Lung (tissue), 12 donors: ENCODE measurements around the gene RXRA. TPM values are rescaled to one million over a fixed set of nuclear protein-coding genes. Genes with fewer than 3 reads are reported as not detected.

Source experiments
- ATAC-seq: fragments of 200-7000 bp; cut with Tn5 transposase; one replicate; pipeline ENCODE4 v1.9.1; 2020; ENCODE audit warnings: moderate number of reproducible peaks; ENCODE audit not compliant: insufficient read depth, low FRiP score
- DNase-seq, 3 donors: peaks; one replicate each; pipeline ENCODE4 v3.0.0-alpha.2; 2013 to 2017
- H3K27ac ChIP-seq, 2 donors: one replicate each; pipeline ENCODE4 v1.5.1; 2013; ENCODE audit warnings: mild to moderate bottlenecking in 2 of 2, moderate library complexity in 2 of 2, control low read depth in 1 of 2, inconsistent platforms in 1 of 2, low read depth in 1 of 2, low read length in 1 of 2
- H3K27me3 ChIP-seq, 3 donors: one replicate each; pipeline ENCODE4 v1.5.1; 2013; ENCODE audit warnings: low read length in 2 of 3; ENCODE audit not compliant: control insufficient read depth in 3 of 3, insufficient read depth in 3 of 3
- H3K36me3 ChIP-seq, 4 donors: one replicate each; pipeline ENCODE4 v1.5.1; 2013; ENCODE audit warnings: low read length in 4 of 4, mild to moderate bottlenecking in 1 of 4, moderate library complexity in 1 of 4; ENCODE audit not compliant: control insufficient read depth in 4 of 4, insufficient read depth in 4 of 4
- H3K4me1 ChIP-seq, 5 donors: one replicate each; pipeline ENCODE4 v1.5.1; 2013; ENCODE audit warnings: low read length in 5 of 5, mild to moderate bottlenecking in 2 of 5, moderate library complexity in 1 of 5; ENCODE audit not compliant: control insufficient read depth in 5 of 5, insufficient read depth in 5 of 5
- H3K4me3 ChIP-seq: one replicate; pipeline ENCODE4 v1.5.1; 2013; ENCODE audit warnings: mild to moderate bottlenecking, control low read depth, moderate library complexity
- H3K9ac ChIP-seq, 2 donors: one replicate each; pipeline ENCODE4 v1.5.1; 2013; ENCODE audit warnings: low read length in 2 of 2, control low read depth in 1 of 2; ENCODE audit not compliant: insufficient read depth in 1 of 2
- H3K9me3 ChIP-seq, 4 donors: one replicate each; pipeline ENCODE4 v1.5.1; 2013; ENCODE audit warnings: low read length in 3 of 4, mild to moderate bottlenecking in 1 of 4, moderate library complexity in 1 of 4; ENCODE audit not compliant: control insufficient read depth in 4 of 4, insufficient read depth in 3 of 4
- WGBS, 2 donors: extraction: QIAGEN DNeasy Blood & Tissue Kit; methylation state at CpG; one replicate each; pipeline ENCODE4 v1.1.7; 2013; 5-methylcytosine and 5-hydroxymethylcytosine counted together
- polyA plus RNA-seq, 2 donors: library from polyadenylated mRNA; stranded (reverse); fragments of 200-250 nt; gene quantifications; one replicate each; pipeline ENCODE4 v1.2.1, GENCODE V29; 2013
- total RNA-seq, 2 donors: library from RNA; depleted of rRNA in 1 of 2; stranded (reverse); fragments of >200 nt in 1 of 2; gene quantifications; one replicate each; pipeline ENCODE4 v1.2.1, GENCODE V29; 2014 to 2021
- TF ChIP-seq, protein P1 (sequence below): IDR thresholded peaks from 2 replicates; pipeline ENCODE4 v1.5.1; 2012; ENCODE audit warnings: mild to moderate bottlenecking; ENCODE audit errors: control extremely low read depth, extremely low read depth
- donor health status: control.
- donor health status: control.
- donor health status: Bipolar disorder and iron deficiency.
- donor health status: healthy.
- donor health status: DM: yes; HTN: yes; CAD: no.

The RXRA gene
- total and polyA plus RNA-seq, 4 donors = 24.2 to 85.2 (median 52.2) TPM

DNA sequence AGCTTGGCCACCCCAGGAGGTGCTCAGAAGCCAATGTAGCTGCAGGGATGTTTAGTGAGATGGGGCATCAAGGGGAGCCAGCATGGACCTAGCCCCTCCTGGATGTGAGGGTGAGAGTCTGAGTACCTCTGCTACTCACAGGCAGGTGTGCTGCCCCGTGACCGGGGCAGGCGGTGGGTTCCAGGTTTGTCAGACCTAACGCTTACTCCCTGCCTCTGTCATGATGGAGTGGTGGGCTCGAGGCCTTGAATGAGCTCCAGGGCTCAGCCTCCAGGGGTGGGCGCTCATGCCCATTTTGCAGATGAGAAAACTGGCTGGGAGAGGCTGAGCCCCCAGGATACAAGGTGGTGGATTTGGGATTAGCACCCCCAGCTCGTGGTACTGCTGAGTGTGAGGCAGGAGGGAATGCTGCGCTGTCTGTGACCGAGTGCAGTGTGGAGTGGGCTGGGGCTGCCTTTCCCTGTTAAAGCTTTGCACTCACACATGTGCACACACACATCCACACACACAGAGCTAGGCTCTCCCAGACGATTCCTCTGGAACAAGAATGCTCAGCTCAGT, 1.5 kb downstream of the RXRA start:
- peak overlapping the region; percentile 2 for H3K4me3 ChIP-seq
- peaks cover 9 to 62% (median 49%) of the 10 kb centered on the region in 5 donors for H3K4me1 ChIP-seq
- H3K27me3 ChIP-seq = no peaks in the 10 kb centered on the region
- 46 to 65% methylated on average over 10 of the region's 10 CpGs for WGBS, 2 donors
- no peaks in the 10 kb centered on the region for H3K36me3 ChIP-seq
- H3K27ac ChIP-seq = peak overlapping the region; percentile 39 to 79
- no peak for DNase-seq
- ATAC-seq = no peak
- TF ChIP-seq, protein P1, sequence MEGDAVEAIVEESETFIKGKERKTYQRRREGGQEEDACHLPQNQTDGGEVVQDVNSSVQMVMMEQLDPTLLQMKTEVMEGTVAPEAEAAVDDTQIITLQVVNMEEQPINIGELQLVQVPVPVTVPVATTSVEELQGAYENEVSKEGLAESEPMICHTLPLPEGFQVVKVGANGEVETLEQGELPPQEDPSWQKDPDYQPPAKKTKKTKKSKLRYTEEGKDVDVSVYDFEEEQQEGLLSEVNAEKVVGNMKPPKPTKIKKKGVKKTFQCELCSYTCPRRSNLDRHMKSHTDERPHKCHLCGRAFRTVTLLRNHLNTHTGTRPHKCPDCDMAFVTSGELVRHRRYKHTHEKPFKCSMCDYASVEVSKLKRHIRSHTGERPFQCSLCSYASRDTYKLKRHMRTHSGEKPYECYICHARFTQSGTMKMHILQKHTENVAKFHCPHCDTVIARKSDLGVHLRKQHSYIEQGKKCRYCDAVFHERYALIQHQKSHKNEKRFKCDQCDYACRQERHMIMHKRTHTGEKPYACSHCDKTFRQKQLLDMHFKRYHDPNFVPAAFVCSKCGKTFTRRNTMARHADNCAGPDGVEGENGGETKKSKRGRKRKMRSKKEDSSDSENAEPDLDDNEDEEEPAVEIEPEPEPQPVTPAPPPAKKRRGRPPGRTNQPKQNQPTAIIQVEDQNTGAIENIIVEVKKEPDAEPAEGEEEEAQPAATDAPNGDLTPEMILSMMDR = no peak
- H3K9ac ChIP-seq = no peak overlapping the region
- H3K9me3 ChIP-seq = no peaks in the 10 kb centered on the region

- Histone ChIP-seq H3K9me3 (no peaks in the 10 kb centered on the region), H3K4me1 (peaks cover 9 to 68% (median 56%) of the 10 kb centered on the region in 5 donors), H3K4me3 (no peak overlapping the region), H3K9ac (peak overlapping the region in 1 of 2 donors; percentile 11), H3K36me3 (no peaks in the 10 kb centered on the region), H3K27me3 (no peaks in the 10 kb centered on the region), H3K27ac (peak overlapping the region; percentile 39 to 79)
- ATAC-seq (no peak), DNase-seq (no peak)
- TF ChIP-seq, protein P1 = no peak
- 35 to 73% methylated on average over 16 of the region's 16 CpGs for WGBS, 2 donors
Observed at GRCh38 chr9:134328341-134328840, 2.1 kb downstream of the RXRA start.

DNA sequence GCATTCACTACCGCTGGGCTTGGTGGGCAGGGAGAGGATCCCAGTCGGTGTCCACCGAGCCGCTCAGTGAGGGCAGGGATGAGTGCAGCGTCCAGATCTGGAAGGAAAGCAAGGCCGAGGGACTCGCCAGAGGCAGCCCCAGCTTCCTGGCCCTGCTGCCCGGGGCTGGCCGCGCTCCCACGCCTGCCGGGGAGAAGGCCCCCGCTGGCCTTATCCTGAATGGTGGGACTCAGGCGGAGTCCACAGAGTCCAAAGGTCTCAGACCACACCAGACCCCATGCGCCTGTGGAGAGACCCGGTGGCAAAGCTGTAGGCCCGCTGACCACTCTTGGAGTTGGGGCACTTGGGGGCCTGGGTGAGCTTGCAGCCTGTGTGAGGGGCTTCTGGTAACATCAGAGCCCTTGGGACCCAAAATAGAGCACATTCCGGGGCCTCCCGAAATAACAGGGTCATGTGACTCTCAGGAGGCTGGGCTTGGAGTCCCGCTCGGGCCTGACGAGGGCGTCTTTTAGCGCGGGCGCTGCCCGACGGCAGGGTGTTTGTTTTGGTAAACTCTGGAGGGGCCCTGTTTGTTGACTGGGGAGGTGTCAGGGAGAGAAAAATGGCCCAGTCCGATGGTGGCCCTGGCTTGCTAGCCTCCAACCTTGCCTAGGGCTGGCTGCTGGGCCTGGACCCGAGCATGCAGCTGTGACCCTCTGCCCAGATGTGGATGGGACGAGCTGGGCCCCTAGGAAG, 2.8 kb downstream of the RXRA start:
- Histone ChIP-seq H3K9ac (peak overlapping the region in 1 of 2 donors; percentile 11), H3K4me3 (no peak overlapping the region), H3K4me1 (peaks cover 9 to 69% (median 59%) of the 10 kb centered on the region in 5 donors), H3K27ac (peak overlapping the region; percentile 39 to 79), H3K27me3 (no peaks in the 10 kb centered on the region), H3K36me3 (no peaks in the 10 kb centered on the region), H3K9me3 (no peaks in the 10 kb centered on the region)
- 40 to 72% methylated on average over 31 of the region's 31 CpGs for WGBS, 2 donors
- DNase-seq (peak; percentile 74 to 81 (median 78)), ATAC-seq (no peak)
- TF ChIP-seq, protein P1 = no peak
